NCI-H345 treated with DMSO at 0.1 percent for 48 hours (cell line): Measurements from ENCODE around the gene PPP1R10.

Source experiments
- DNase-seq: peaks from one replicate; lab custom pipeline; 2025; ENCODE audit not compliant: unreplicated experiment; lab: John Stamatoyannopoulos, UW

PPP1R10 gene

GRCh38 chr6:30625511-30625910 is 8.5 kb upstream of the PPP1R10 start:
- no peak for DNase-seq

- no peak for DNase-seq
Measured at GRCh38 chr6:30619561-30619960, 2.5 kb upstream of the PPP1R10 start.

- no peak for DNase-seq
Measured at GRCh38 chr6:30618270-30618797, 1.3 kb upstream of the PPP1R10 start.

GRCh38 chr6:30617565-30618269 is 674 bp upstream of the PPP1R10 start, which contains the start of gene MRPS18B:
Gene MRPS18B, plus strand, starts transcription at chr6:30617840. Its CDS starts 26 bp downstream, at chr6:30617866.
- DNase-seq: peak; percentile 99

GRCh38 chr6:30615958-30616810 is 859 bp downstream of the PPP1R10 start:
- peak; percentile 30 for DNase-seq

- DNase-seq: peak; percentile 46
Measured at GRCh38 chr6:30615219-30615957, 1.7 kb downstream of the PPP1R10 start.

- DNase-seq: peak; percentile 91
Measured at GRCh38 chr6:30614843-30615218, 2.2 kb downstream of the PPP1R10 start.

DNA sequence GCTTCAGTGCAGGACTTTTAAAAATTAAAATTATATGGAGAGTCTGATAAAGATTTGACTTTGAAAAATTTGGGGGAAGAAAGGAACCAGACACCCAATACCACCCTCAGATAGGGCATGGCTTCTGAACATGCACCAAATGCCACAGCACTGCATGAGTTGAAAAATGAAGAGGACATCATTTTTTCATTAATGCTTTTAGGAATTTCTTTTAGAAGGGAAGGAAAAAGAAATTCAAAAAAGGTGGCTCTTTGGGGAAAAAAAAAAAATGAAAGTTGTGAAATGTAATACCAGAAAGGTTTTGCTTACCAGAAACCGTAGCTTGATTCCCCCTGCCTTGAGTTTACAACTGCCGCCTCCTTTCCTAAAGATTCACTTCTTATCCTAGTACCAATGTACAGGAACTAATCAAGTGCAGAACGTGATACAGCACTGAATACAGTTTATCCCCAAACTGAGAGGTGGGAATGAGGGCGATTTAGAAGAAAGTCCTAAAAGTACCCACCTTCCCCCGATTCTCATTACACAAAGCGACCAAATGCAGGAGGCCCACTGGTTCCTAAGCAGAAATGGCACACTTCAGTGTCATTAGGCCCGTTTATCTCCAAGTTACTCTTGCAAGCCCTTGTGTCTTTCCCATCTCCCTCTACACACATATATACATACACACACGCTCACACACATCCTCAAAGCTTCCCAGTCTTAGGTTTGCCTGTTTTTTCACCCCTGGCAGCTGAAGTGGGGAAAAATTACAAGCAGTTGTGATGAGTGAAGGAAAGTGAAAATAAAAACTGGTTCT is 2.8 kb downstream of the PPP1R10 start:
- DNase-seq: no peak

DNA sequence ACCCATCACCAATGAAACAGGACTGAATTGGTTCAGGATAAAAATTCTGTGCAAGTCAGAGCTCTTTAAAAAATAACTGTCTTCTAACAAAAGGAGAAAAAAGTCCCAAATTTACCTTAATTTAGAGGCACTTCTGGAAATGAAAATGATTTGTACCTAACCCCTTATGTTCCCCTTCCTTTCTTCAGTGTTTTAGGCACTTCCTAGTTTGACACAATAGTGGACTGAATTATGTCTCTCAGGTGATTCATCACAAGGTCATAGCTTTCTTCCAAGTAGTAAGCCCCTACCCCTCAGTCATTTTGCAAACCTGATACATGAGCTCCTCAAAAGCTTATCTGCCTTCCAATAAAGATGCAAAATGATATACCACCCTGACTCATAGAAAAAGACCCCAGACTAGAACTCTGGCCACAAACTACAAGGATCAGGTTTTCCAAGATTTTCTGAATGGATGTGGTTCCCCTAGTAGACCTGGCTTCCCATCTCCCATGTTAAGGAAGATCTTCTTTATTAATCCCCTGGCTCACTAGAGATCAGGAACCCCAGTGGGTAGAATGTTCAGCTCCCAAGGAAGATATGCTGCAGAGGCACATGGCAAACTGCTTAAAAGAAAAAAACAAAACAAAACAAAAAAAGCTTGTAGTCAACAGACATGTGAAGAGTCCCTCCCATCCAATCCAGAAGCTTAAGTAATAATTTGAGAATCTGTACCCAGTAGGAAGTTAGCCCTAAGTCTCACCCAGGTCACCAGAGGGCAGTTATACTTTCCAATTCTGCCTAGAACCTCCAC is 3.6 kb downstream of the PPP1R10 start:
- DNase-seq: no peak

- no peak for DNase-seq
Measured at GRCh38 chr6:30612687-30613248, 4.3 kb downstream of the PPP1R10 start.

GRCh38 chr6:30612213-30612612 is 4.8 kb downstream of the PPP1R10 start:
- DNase-seq: no peak

- DNase-seq: no peak
Measured at GRCh38 chr6:30611856-30612194, 5.2 kb downstream of the PPP1R10 start.

- no peak for DNase-seq
Measured at GRCh38 chr6:30611150-30611855, 5.7 kb downstream of the PPP1R10 start.

DNA sequence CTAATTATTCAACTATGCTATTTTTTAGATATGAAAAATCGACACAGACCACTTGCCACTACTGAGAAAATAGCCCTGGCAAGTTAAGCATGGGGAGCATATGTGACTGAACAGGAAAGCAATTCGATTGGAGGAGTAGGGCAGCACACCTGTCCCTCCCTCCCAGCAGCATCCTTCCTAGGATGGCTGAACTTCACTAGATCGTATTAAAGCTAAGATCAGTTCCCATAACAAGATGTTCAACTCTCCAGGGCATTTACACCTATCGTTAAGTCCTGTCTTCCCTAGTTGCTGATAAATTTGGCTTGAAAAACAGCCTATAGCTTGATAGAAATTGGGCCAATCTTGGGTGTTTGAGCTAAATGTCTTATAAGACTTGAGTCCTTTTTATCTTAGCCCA is 7.0 kb downstream of the PPP1R10 start:
- DNase-seq: no peak

- DNase-seq: no peak
Measured at GRCh38 chr6:30603961-30604360, 13.1 kb downstream of the PPP1R10 start.

GRCh38 chr6:30601815-30602641 is 15.0 kb downstream of the PPP1R10 start:
- no peak for DNase-seq

DNA sequence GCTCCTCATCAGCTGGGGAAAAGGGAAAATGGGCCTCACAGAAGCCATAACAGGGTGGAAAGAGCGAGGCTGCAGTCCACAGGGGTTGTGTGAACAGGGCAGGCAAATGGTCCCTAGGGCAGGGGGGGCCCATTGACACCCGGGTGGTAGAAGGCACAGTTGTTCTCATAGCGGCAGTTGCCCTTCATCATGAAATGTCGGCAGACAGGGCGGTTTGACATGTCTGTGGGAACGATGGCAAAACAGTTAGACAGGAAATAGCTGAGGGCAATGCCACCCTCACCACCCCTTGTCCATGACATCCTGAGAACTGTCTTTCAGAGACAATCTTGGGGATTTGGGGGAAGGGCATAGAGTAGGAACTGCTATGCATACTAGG is 15.6 kb downstream of the PPP1R10 start:
- DNase-seq: no peak

GRCh38 chr6:30600451-30600961 is 16.5 kb downstream of the PPP1R10 start:
- no peak for DNase-seq
